HG03469 (cell line): Measurements from ENCODE around the gene CNTD1.
"Not testable (repeated sequence)": the region's sequence is repeated elsewhere in the genome, so short reads cannot be mapped to it uniquely, and the experiment has no call there.

Source experiments
- ATAC-seq: cut with Tn5 transposase; IDR thresholded peaks from one replicate; pipeline ENCODE4 v1.9.1; 2021; ENCODE audit warnings: mild to moderate bottlenecking, moderate library complexity, moderate number of reproducible peaks; ENCODE audit not compliant: unreplicated experiment

Gene CNTD1

DNA sequence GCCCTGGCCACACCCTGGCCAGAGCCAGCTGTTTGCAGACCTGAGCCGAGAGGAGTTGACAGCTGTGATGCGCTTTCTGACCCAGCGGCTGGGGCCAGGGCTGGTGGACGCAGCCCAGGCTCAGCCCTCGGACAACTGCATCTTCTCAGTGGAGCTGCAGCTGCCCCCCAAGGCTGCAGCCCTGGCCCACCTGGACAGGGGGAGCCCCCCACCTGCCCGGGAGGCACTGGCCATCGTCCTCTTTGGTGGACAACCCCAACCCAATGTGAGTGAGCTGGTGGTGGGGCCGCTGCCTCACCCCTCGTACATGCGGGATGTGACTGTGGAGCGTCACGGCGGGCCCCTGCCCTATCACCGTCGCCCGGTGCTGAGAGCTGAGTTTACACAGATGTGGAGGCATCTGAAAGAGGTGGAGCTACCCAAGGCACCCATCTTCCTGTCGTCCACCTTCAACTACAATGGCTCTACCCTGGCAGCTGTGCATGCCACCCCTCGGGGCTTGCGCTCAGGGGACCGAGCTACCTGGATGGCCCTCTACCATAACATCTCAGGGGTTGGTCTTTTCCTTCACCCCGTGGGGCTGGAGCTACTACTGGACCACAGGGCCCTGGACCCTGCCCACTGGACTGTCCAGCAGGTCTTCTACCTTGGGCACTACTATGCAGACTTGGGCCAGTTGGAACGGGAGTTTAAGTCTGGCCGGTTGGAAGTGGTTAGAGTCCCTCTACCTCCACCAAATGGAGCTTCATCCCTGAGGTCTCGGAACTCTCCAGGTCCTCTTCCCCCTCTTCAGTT, 46.3 kb downstream of the CNTD1 start:
- ATAC-seq = no peak

GRCh38 chr17:42845556-42845917, 46.9 kb downstream of the CNTD1 start:
- ATAC-seq = no peak

DNA sequence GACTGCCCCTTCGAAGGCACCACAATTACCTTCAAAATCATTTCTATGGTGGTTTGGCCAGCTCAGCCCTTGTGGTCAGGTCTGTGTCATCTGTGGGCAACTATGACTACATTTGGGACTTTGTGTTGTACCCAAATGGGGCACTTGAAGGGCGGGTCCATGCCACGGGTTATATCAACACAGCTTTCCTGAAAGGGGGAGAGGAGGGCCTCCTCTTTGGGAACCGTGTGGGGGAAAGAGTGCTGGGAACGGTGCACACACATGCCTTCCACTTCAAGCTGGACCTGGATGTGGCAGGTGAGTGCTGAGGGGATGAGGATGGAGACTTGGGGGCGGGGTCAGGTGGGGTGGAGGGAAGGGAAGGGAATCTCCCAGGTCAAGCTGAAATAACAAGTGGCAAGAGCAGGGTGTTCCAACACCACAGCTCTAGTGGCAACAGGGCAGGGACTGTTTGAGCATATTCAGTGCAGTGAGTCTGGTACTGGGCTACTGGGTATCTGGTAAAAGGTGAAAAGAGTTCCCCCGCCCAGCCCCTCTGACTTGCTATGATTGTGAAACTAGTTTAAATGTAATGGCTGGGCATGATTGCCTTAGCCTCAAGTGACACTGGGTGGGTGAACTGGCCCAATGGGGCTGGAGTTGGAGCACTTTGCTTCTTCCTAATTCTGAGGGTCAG, 47.4 kb downstream of the CNTD1 start:
- no peak for ATAC-seq

GRCh38 chr17:42846594-42847280, 48.1 kb downstream of the CNTD1 start:
- ATAC-seq = no peak

GRCh38 chr17:42848093-42848492, 49.4 kb downstream of the CNTD1 start:
- ATAC-seq = no peak

- ATAC-seq = no peak
Observed at GRCh38 chr17:42849031-42849430, 50.4 kb downstream of the CNTD1 start.

DNA sequence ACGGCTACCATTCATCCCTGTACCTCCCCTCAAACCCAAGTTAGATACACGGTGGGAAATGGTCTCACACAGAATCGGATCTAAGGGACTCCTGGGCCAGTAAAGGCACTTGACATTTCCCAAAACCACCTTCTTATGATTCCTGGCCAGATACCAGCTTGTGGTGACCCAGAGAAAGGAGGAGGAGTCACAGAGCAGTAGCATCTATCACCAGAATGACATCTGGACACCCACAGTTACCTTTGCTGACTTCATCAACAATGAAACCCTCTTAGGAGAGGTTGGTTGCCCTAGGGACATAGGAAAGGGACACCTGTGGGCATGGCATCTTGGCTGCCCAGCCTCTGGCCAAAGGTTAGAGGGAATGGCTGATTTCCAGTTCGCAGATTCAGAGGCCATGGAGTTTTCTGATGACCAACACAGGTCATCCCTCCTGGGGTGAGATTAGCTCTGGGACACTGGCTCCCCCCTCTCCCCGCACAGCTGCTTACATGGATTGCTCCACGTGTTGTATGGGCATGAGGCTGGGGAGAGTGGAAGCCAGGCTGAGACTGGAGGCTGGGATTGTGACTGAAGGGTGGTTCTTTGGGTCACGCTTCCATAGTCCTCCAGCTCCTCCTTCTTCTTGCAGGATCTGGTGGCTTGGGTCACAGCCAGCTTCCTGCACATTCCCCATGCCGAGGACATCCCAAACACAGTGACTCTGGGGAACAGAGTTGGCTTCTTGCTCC, 51.0 kb downstream of the CNTD1 start:
- ATAC-seq = no peak

GRCh38 chr17:42850954-42851353, 52.3 kb downstream of the CNTD1 start, which contains the start of gene AOC3:
TSS of gene AOC3 (plus strand) at chr17:42851199. CDS start at chr17:42851344, 145 bp downstream.
- ATAC-seq = no peak

GRCh38 chr17:42851371-42852240, 52.9 kb downstream of the CNTD1 start:
- not testable (repeated sequence) for ATAC-seq

DNA sequence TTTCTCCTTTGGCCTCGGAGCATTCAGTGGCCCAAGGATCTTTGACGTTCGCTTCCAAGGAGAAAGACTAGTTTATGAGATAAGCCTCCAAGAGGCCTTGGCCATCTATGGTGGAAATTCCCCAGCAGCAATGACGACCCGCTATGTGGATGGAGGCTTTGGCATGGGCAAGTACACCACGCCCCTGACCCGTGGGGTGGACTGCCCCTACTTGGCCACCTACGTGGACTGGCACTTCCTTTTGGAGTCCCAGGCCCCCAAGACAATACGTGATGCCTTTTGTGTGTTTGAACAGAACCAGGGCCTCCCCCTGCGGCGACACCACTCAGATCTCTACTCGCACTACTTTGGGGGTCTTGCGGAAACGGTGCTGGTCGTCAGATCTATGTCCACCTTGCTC, 53.7 kb downstream of the CNTD1 start:
- ATAC-seq = no peak

DNA sequence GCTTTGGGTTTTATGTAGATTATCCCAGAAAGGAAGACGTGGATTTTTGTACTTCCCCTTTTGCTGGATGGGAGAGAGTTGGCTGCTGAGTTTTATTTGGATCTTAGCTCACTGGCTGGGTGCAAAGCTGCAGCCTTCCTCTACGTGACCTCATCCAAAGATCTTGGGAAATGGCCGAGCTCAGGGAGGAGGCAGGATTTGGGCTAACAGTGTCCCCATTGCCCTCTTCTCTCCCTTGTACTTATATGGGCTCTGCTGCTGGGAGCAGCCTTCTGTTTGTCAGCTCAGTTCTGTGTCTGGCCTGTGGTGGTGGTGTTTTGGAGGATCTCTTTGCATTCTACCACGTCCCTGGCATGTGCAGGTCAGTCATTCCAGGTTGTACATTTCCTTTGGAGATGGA, 54.3 kb downstream of the CNTD1 start:
- no peak for ATAC-seq

GRCh38 chr17:42853597-42853967, 54.9 kb downstream of the CNTD1 start:
- ATAC-seq = no peak

GRCh38 chr17:42853968-42854790, 55.5 kb downstream of the CNTD1 start:
- ATAC-seq = no peak

DNA sequence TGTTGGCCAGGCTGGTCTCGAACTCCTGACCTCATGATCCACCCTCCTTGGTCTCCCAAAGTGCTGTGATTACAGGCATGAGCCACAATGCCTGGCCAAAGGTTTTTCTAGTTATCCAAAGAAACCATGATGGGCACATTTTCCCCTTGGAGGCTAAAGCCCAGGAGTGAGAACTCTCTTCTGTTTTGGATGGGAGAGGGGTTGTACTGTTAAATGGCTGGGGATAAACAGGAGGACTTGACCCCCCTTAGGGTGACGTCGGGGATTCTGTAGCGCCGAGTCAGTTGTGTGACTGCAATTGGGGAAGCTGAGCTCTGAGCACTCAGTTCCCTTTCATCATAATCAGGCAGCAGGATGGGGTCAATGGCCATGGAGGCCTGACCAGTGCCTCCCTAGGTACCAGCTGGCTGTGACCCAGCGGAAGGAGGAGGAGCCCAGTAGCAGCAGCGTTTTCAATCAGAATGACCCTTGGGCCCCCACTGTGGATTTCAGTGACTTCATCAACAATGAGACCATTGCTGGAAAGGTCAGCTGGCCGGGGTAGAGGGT, 56.5 kb downstream of the CNTD1 start:
- ATAC-seq = no peak

DNA sequence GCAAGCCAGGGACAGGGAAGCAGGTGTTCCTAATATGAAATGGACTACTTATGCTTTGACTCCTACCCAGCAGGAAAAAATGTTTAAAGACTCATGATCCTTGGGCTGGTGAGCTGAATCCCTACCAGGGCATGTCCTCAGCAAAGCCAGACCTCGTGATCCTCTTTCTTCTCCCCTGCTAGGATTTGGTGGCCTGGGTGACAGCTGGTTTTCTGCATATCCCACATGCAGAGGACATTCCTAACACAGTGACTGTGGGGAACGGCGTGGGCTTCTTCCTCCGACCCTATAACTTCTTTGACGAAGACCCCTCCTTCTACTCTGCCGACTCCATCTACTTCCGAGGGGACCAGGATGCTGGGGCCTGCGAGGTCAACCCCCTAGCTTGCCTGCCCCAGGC, 57.4 kb downstream of the CNTD1 start:
- not testable (repeated sequence) for ATAC-seq

- ATAC-seq = not testable (repeated sequence)
Observed at GRCh38 chr17:42856516-42856915, 57.9 kb downstream of the CNTD1 start.

DNA sequence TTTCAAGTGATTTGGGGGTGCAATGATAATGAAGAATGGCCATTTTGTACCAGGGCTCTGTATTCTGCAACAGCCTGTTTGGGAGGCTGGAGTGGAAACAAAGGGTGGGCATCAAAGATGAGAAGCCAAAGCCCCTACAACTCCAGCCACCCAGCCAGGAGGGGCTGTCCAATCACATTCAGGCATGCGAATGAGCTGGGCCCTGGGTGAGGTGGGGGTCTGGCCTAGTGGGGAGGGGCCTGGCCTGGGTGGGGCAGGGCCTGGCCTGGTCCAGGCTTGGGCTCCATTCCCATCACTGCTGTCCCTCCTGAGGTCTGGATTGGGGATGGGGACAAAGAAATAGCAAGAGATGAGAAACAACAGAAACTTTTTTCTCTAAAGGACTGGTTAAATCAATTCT, 58.7 kb downstream of the CNTD1 start:
- no peak for ATAC-seq
